Mucosa of descending colon (tissue), 3 donors: ENCODE data around the gene SNX9. TPM values are rescaled to one million over a fixed set of nuclear protein-coding genes. Genes with fewer than 3 reads are reported as not detected.
A peak's percentile ranks its signal among the peaks of the same experiment; 100 is the strongest.

Experiments
- ATAC-seq: fragments of 200-7000 bp; cut with Tn5 transposase; one replicate; pipeline ENCODE4 v1.9.1; 2020; ENCODE audit warnings: mild to moderate bottlenecking, moderate library complexity
- DNase-seq, 3 donors: peaks; one replicate each; pipeline ENCODE4 v3.0.0-alpha.2; 2020
- H3K36me3 ChIP-seq: fragments of 200-600 bp; one replicate; pipeline ENCODE4 v1.8.0; 2021; ENCODE audit warnings: low read depth, mild to moderate bottlenecking
- H3K4me1 ChIP-seq: fragments of 200-600 bp; one replicate; pipeline ENCODE4 v1.8.0; 2021; ENCODE audit warnings: low read depth, mild to moderate bottlenecking
- H3K4me3 ChIP-seq: fragments of 200-600 bp; one replicate; pipeline ENCODE4 v1.8.0; 2021; ENCODE audit warnings: mild to moderate bottlenecking
- H3K9me3 ChIP-seq: fragments of 200-600 bp; one replicate; pipeline ENCODE4 v1.8.0; 2021; ENCODE audit warnings: mild to moderate bottlenecking
- intact Hi-C, 2 donors: fragments of 100-400 bp; cut with DNase I in 1 of 2; cut with micrococcal nuclease in 1 of 2; formaldehyde crosslinking; loops; one replicate each; pipeline versions ENCODE4 v1.11.0 to v1.11.1; 2022; cut with DNase I, micrococcal nuclease
- total RNA-seq, 3 donors: library from RNA; stranded (reverse); fragmentation: NEBNext Ultra II Directional in 2 of 3; extraction: Animal tissue kit (Norgen Biotek cat#: 25700) in 2 of 3; gene quantifications; one replicate each; pipeline versions ENCODE4 v1.2.1 to v1.2.4, GENCODE V29; 2021 to 2023
- TF ChIP-seq, protein P1 (sequence below): fragments of 200-600 bp; IDR thresholded peaks from one replicate; pipeline ENCODE4 v1.8.0; 2022; ENCODE audit warnings: antibody characterized with exemption, mild to moderate bottlenecking
- donor health status: DM: no; HTN: no; CAD: no; lungs with moderate emphysema.
- donor health status: DM: no; HTN: no; CAD: no.
- donor health status: DM: no; HTN: yes; CAD: no.

The SNX9 gene
- total RNA-seq, 3 donors from 2014 or later: 55.0 to 69.6 (median 68.0) TPM

DNA sequence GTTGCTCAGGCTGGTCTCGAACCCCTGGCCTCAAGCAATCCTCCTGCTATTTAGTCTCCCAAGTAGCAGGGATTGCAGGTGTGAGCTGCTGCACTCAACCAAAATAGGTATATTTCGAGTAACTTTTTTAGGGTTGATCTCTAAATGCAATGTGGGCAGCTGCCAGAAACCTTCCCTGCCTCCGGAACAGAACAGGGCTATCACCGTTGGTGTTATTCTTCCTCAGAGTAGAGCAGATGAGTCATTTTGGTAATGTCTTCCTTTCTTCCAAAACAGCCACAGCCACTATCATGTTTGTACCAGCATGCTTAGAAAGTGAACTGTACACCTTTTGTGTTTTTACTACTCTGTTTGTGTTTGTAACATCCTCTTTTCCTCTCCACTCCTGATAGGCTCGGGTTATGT is 44.1 kb downstream of the SNX9 start:
- intact Hi-C loops: no loop called here
- H3K36me3 ChIP-seq: no peaks in the 10 kb centered on the region
- DNase-seq: no peak
- no peak for ATAC-seq
- TF ChIP-seq, protein P1, sequence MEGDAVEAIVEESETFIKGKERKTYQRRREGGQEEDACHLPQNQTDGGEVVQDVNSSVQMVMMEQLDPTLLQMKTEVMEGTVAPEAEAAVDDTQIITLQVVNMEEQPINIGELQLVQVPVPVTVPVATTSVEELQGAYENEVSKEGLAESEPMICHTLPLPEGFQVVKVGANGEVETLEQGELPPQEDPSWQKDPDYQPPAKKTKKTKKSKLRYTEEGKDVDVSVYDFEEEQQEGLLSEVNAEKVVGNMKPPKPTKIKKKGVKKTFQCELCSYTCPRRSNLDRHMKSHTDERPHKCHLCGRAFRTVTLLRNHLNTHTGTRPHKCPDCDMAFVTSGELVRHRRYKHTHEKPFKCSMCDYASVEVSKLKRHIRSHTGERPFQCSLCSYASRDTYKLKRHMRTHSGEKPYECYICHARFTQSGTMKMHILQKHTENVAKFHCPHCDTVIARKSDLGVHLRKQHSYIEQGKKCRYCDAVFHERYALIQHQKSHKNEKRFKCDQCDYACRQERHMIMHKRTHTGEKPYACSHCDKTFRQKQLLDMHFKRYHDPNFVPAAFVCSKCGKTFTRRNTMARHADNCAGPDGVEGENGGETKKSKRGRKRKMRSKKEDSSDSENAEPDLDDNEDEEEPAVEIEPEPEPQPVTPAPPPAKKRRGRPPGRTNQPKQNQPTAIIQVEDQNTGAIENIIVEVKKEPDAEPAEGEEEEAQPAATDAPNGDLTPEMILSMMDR: no peak
- no peak overlapping the region for H3K4me3 ChIP-seq
- H3K9me3 ChIP-seq: no peaks in the 10 kb centered on the region
- no peaks in the 10 kb centered on the region for H3K4me1 ChIP-seq

DNA sequence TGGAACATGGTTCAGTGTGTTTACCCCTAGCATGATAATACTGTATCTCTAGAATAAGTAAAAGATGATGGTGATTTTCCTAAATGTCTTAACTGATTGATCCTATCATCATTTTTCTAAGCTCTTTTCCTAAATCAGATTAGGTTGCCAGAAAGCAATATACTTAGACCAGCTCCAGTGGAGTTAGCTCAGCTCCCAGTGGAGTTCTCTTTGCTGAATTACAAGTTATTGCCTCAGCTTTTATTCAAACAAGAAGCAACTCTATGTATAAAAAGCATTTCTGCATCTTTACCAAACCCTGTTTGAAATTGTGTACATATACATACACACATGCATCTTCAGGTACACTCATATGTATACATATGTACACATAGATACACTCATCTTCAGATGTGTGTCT is 44.9 kb downstream of the SNX9 start:
- intact Hi-C loops: no loop called here
- Histone ChIP-seq H3K4me3 (no peak overlapping the region), H3K9me3 (no peaks in the 10 kb centered on the region), H3K36me3 (no peaks in the 10 kb centered on the region), H3K4me1 (no peaks in the 10 kb centered on the region)
- DNase-seq: no peak
- TF ChIP-seq, protein P1: no peak
- ATAC-seq: no peak

DNA sequence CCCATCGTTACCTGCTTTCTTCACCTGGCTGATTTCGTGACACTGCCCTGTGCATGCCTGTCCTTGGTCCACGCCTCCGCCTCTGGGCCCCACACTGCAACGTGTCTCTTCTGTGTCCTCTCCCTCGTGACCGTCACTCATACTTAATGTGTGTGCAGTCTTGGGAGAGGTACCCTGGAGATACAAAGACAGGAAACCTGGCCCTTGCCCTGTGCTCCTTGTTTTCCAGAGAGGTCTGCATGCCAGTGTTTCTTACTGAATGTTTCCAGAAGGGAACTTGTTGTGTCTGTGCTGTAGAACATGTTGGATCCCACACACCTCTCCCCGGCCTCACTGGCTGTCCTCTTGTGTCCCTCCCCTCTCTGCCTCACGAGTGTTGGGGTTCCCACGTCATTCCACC is 45.8 kb downstream of the SNX9 start:
- Histone ChIP-seq H3K9me3 (no peaks in the 10 kb centered on the region), H3K4me3 (no peak overlapping the region), H3K36me3 (no peaks in the 10 kb centered on the region), H3K4me1 (no peaks in the 10 kb centered on the region)
- TF ChIP-seq, protein P1: no peak
- intact Hi-C loops: no loop called here
- no peak for ATAC-seq
- DNase-seq: no peak

DNA sequence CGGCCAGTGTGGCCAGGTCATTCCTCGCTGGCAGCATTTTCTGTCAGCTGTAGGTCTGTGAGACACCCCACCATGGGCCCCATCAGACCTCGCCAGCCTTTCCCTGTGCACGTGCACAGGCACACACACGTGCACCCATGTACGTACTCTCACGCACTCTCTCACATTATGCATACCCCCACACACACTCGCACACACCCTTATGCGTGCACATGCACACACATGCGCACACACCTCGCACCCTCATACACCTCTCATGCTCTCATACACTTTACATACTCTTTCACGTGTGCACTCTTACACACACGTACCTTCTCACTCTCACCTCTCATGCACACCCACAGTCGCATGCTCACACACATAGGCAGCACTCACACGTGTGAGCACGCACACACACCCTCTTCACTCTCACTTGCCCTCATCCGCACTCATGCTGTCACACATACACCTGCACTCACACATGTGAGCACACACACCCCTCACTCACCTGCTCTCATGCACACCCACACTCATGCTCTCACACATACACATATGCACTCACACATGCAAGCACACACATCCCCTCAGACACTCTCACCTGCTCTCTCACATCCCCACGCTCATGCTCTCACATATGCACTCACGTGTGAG is 46.7 kb downstream of the SNX9 start:
- H3K4me1 ChIP-seq: no peaks in the 10 kb centered on the region
- ATAC-seq (no peak), DNase-seq (no peak)
- no peak overlapping the region for H3K4me3 ChIP-seq
- intact Hi-C loops: loop anchor here (10.0 kb wide), 2 partner anchors 105 to 115 kb away; no protein-coding TSS in a partner anchor
- H3K9me3 ChIP-seq: no peaks in the 10 kb centered on the region
- no peaks in the 10 kb centered on the region for H3K36me3 ChIP-seq
- TF ChIP-seq, protein P1: no peak

DNA sequence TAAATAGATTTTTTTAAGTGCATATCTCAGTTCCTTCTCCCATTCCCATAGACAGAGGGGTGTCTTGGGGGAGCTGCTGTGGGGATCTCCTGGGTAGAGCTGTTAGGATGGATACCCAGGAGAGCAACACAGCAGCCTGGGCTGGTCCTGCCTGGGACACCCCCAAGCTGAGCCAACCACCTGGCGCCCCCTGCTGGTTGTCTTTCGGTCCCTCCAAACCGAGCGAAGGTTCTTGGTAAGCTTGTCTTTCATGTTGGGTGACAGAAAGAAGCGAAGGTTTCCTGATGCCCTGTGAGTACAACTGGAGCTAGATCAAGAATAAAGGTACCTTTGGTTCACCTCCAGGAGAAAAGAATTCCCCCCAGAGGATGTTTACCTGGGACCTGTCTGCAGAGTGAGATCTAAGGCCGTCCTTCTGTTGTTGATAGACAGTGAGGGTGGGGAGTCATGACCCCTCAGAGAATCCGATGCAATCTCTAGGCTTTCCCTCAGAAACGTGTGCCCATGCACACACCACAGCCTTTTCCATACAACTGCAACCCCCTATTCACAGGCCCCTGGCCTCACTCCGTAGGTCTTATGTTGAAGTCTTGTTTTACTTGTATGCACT is 50.8 kb downstream of the SNX9 start:
- intact Hi-C loops: loop anchor here (10.0 kb wide), 2 partner anchors 109 to 119 kb away; no protein-coding TSS in a partner anchor
- Histone ChIP-seq H3K9me3 (no peaks in the 10 kb centered on the region), H3K4me3 (no peak overlapping the region), H3K4me1 (no peaks in the 10 kb centered on the region), H3K36me3 (peaks cover 5% of the 10 kb centered on the region)
- TF ChIP-seq, protein P1: peak; percentile 49
- DNase-seq (peak; percentile 81 to 91 (median 88)), ATAC-seq (peak; percentile 91)
